ENCODE data around the gene C19orf38. TPM values are rescaled to one million over a fixed set of nuclear protein-coding genes. Genes with fewer than 3 reads are reported as not detected.

Gene C19orf38
- total and polyA plus RNA-seq, 2 of the 4 experiments (the other 2 are of a cell fraction): 0.18 to 0.19 TPM

GRCh38 chr19:10878253-10878652 is 30.0 kb downstream of the C19orf38 start:
- POLR2A ChIA-PET (ENCODE audit: unreplicated experiment): interaction anchor here (0.5 kb wide), 1 partner anchor 20 kb away, joined by 6 read pairs; no protein-coding TSS in a partner anchor
- Histone ChIP-seq H2AK5ac (ENCODE audit: low read depth, low read length) (no peak overlapping the region), H4K5ac (ENCODE audit: low read depth, low read length) (no peak overlapping the region), H2AFZ (replicated peaks; ENCODE audit: low read length, poor library complexity) (no peak overlapping the region), H3K27me3 (ENCODE audit: control insufficient read depth, insufficient read depth, low read length) (no peaks in the 10 kb centered on the region), H3K36me3 (ENCODE audit: control insufficient read depth, insufficient read depth, low read length) (no peaks in the 10 kb centered on the region), H2AK9ac (replicated peaks; ENCODE audit: low read depth, low read length, poor library complexity) (no peak overlapping the region), H3K23ac (ENCODE audit: low read depth, low read length) (no peak overlapping the region), H4K20me1 (ENCODE audit: insufficient read depth, low read length) (peaks cover 71% of the 10 kb centered on the region), H3K9me3 (ENCODE audit: control insufficient read depth, insufficient read depth, low read length) (no peaks in the 10 kb centered on the region), H3K14ac (replicated peaks; ENCODE audit: low read depth, low read length) (no peak overlapping the region), H4K8ac (ENCODE audit: low read depth in 2 of 2, low read length in 2 of 2) (0 out of 4 replicates have a peak overlapping the region, but pooled peaks of 1 of the 2 experiments have one; percentile 5), H3K79me1 (ENCODE audit: low read depth in 1 of 2, low read length in 2 of 2) (peaks cover 26 to 94% of the 10 kb centered on the region in 2 experiments), H3K9ac (ENCODE audit: low read depth, low read length) (no peak overlapping the region), H3K9me1 (ENCODE audit: insufficient read depth, low read length) (peaks cover 34% of the 10 kb centered on the region), H3K27ac (ENCODE audit: insufficient read depth, low read length) (no peak overlapping the region), H4K91ac (ENCODE audit: insufficient read depth, low read depth, low read length) (no peak overlapping the region), H3K4me2 (ENCODE audit: low read depth, low read length) (no peak overlapping the region), H3K18ac (ENCODE audit: low read depth, low read length) (no peak overlapping the region), H2BK15ac (ENCODE audit: low read depth, low read length) (no peak overlapping the region), H3K4me1 (ENCODE audit: control insufficient read depth, insufficient read depth, low read length) (no peaks in the 10 kb centered on the region; the same call in 1 of the 2 replicates), H2BK20ac (ENCODE audit: low read depth, low read length) (no peak overlapping the region), H3K4ac (ENCODE audit: low read depth, low read length) (no peak overlapping the region), H2BK120ac (ENCODE audit: low read depth, low read length) (no peak overlapping the region), H2BK5ac (ENCODE audit: low read depth, low read length, poor library complexity, severe bottlenecking) (no peak overlapping the region), H3K4me3 (ENCODE audit: insufficient read depth, low read depth, low read length) (no peak overlapping the region), H3K56ac (ENCODE audit: extremely low read depth, insufficient read depth, low read length) (no peak overlapping the region)
- no CpG with 5 or more reads among the region's 3 CpGs for WGBS, 2 experiments (ENCODE audit: extremely low coverage in 2 of 2, insufficient read length in 1 of 2)
- BruUV-seq (replicated peaks): no TSS peak
- in situ Hi-C loops (cut with MboI; ENCODE audit: low sequenced_read_pairs): no loop called here
- CTCF ChIA-PET: interaction anchor here (1.2 kb wide), 1 partner anchor 14 kb away, joined by 3 read pairs; no protein-coding TSS in a partner anchor
- intact Hi-C loops (cut with micrococcal nuclease): no loop called here
- dilution Hi-C loops (cut with HindIII; ENCODE audit: low sequenced_read_pairs, unreplicated experiment): no loop called here
- no peak for TF ChIP-seq NFE2L2 (IDR thresholded peaks at IDR 0.05; ENCODE audit: low read depth, low read length)
- no peak for TF ChIP-seq RCOR1 (IDR thresholded peaks at IDR 0.05; ENCODE audit: insufficient replicate concordance, low read length)
- no peak for TF ChIP-seq SMC3 (IDR thresholded peaks at IDR 0.05; ENCODE audit: low read depth, low read length)
- no peak for TF ChIP-seq MAZ (IDR thresholded peaks at IDR 0.05; ENCODE audit: borderline replicate concordance, low read depth, low read length)
- TF ChIP-seq CTCF (conservative IDR thresholded peaks at IDR 0.05; ENCODE audit: low read depth, low read length): no peak
- no peak for TF ChIP-seq RAD21 (IDR thresholded peaks at IDR 0.05; ENCODE audit: low read length)
- no peak for TF ChIP-seq POLR2A (IDR thresholded peaks at IDR 0.05; ENCODE audit: low read depth, low read length)
- TF ChIP-seq ELK1 (IDR thresholded peaks at IDR 0.05; ENCODE audit: borderline replicate concordance, low read depth, low read length): no peak
- no peak for TF ChIP-seq BHLHE40 (IDR thresholded peaks at IDR 0.05; ENCODE audit: low read depth, low read length)
- TF ChIP-seq CHD1 (IDR thresholded peaks at IDR 0.05; ENCODE audit: low read depth, low read length): no peak
- TF ChIP-seq MXI1 (IDR thresholded peaks at IDR 0.05; ENCODE audit: borderline replicate concordance, low read depth, low read length): no peak
- no peak for TF ChIP-seq MAFK (IDR thresholded peaks at IDR 0.05; ENCODE audit: low read depth, low read length)
- ATAC-seq (ENCODE audit: low read depth): no peak
- no peak for DNase-seq

Data from IMR-90 (cell line).